Heart left ventricle (tissue), 16 donors: ENCODE results near the gene ZSCAN10. TPM values are rescaled to one million over a fixed set of nuclear protein-coding genes. Genes with fewer than 3 reads are reported as not detected.

Source experiments
- ATAC-seq, 4 donors: fragments of 200-7000 bp; cut with Tn5 transposase; one replicate each; pipeline ENCODE4 v1.9.1; 2020 to 2022; ENCODE audit warnings: moderate library complexity in 4 of 4, mild to moderate bottlenecking in 3 of 4, moderate number of reproducible peaks in 1 of 4
- DNase-seq, 5 donors: peaks; one replicate each; pipeline ENCODE4 v3.0.0-alpha.2; 2020
- H3K27ac ChIP-seq, 12 donors: fragments of 200-600 bp; sonication (generic) in 4 of 12; one replicate each; pipeline versions ENCODE4 v1.5.0 to v1.8.0; 2016 to 2022; ENCODE audit warnings: mild to moderate bottlenecking in 2 of 12
- H3K27me3 ChIP-seq, 9 donors: fragments of 200-600 bp; sonication (generic) in 2 of 9; one replicate each; pipeline versions ENCODE4 v1.5.1 to v1.8.0; 2016 to 2022; ENCODE audit warnings: mild to moderate bottlenecking in 3 of 9
- H3K36me3 ChIP-seq, 9 donors: fragments of 200-600 bp; sonication (generic) in 2 of 9; one replicate each; pipeline versions ENCODE4 v1.5.0 to v1.8.0; 2018 to 2022; ENCODE audit warnings: mild to moderate bottlenecking in 2 of 9
- H3K4me1 ChIP-seq, 12 donors: fragments of 200-600 bp; sonication (generic) in 4 of 12; one replicate each; pipeline versions ENCODE4 v1.5.0 to v1.8.0; 2016 to 2022; ENCODE audit warnings: mild to moderate bottlenecking in 3 of 12
- H3K4me3 ChIP-seq, 12 donors: fragments of 200-600 bp; sonication (generic) in 4 of 12; one replicate each; pipeline versions ENCODE4 v1.5.0 to v1.8.0; 2017 to 2022; ENCODE audit warnings: mild to moderate bottlenecking in 9 of 12, moderate library complexity in 4 of 12
- H3K9me3 ChIP-seq, 12 donors: fragments of 200-600 bp; sonication (generic) in 4 of 12; one replicate each; pipeline versions ENCODE4 v1.5.0 to v1.8.0; 2016 to 2022; ENCODE audit warnings: mild to moderate bottlenecking in 1 of 12
- CTCF ChIP-seq, 12 donors: fragments of 200-600 bp; sonication (generic) in 4 of 12; IDR thresholded peaks; one replicate each; pipeline versions ENCODE4 v1.5.0 to v1.8.0; 2018 to 2022; ENCODE audit warnings: antibody characterized with exemption in 12 of 12, mild to moderate bottlenecking in 5 of 12
- POLR2A ChIP-seq, 2 donors: fragments of 450-650 bp; IDR thresholded peaks; one replicate each; pipeline ENCODE4 v1.6.1; 2017; ENCODE audit warnings: antibody characterized with exemption in 2 of 2, mild to moderate bottlenecking in 2 of 2, moderate library complexity in 2 of 2
- WGBS, 4 donors: extraction: QIAGEN DNeasy Blood & Tissue Kit in 2 of 4; methylation state at CpG; one replicate each; pipeline versions ENCODE4 v1.1.5 to v1.1.7; 2013 to 2018; 5-methylcytosine and 5-hydroxymethylcytosine counted together
- intact Hi-C, 10 donors: fragments of 100-400 bp; cut with DNase I; formaldehyde crosslinking; loops; one replicate each; pipeline versions ENCODE4 v1.11.1 to v1.14.2; 2022
- polyA plus RNA-seq, 2 donors: library from polyadenylated mRNA; stranded (reverse); fragments of 200-250 nt; gene quantifications; one replicate each; pipeline ENCODE4 v1.2.3, GENCODE V29; 2013
- total RNA-seq, 9 donors: library from RNA; depleted of rRNA in 2 of 9; stranded (reverse); fragments of >200 nt in 2 of 9; fragmentation: NEBNext Ultra II Directional in 3 of 9; extraction: Animal tissue kit (Norgen Biotek cat#: 25700) in 3 of 9; gene quantifications; one replicate each; pipeline versions ENCODE4 v1.1.0 to v1.2.4, GENCODE V29; 2016 to 2023
- donor health status: ischemic (EF 13 %, LVEDD 7.1; RV severe dilation, severe dysfunction).
- donor health status: healthy with polysubstance abuse.
- donor health status: DM: no; HTN: yes; CAD: no.
- donor health status: DM: no; HTN: no; CAD: no.
- donor health status: ischemic (EF 25% LVEDD 6.9; RV normal size, moderate dysfunction).
- donor health status: ischemic (EF 25% LVEDD 5.7; RV mildly dilated, moderate dysfunction).
- donor health status: healthy.
- donor health status: DM: yes; HTN: yes; CAD: no.
- donor health status: ischemic (EF 35%, LVEDD 5.7; RV mildly dilated, moderate dysfunction).
- donor health status: nonischemic (EF 11% LVEDD 7.7; RV severe dilation, severe dysfunction).
- donor health status: DM: yes; HTN: yes; CAD: no.
- donor health status: PGD.
- donor health status: ischemic (EF 29% LVEDD 5.4; RV normal size, mild dysfunction).
- donor health status: nonischemic (EF 23%, LVEDD 6.1; RV moderate dilation, normal function).

Gene ZSCAN10
- total and polyA plus RNA-seq, 11 donors, result not detected

GRCh38 chr16:3089717-3090592 is 9.1 kb downstream of the ZSCAN10 start:
- TF ChIP-seq CTCF (IDR thresholded peaks at IDR 0.05) (no peak), POLR2A (IDR thresholded peaks at IDR 0.05) (no peak)
- H3K27me3 ChIP-seq, result peaks cover 0 to 11% (median 0%) of the 10 kb centered on the region in 9 donors
- no peak overlapping the region for H3K27ac ChIP-seq
- no peaks in the 10 kb centered on the region for H3K36me3 ChIP-seq
- peaks cover 4 to 38% (median 19%) of the 10 kb centered on the region in 12 donors for H3K4me1 ChIP-seq
- intact Hi-C loops, result loop anchor here in 4 of 10 donors (5.0 kb wide), 2 partner anchors 32 to 37 kb away; no protein-coding TSS in a partner anchor
- no peaks in the 10 kb centered on the region for H3K9me3 ChIP-seq
- no peak for ATAC-seq
- 97 to 98% (median 97%) methylated on average over 52 to 81 of the region's 81 CpGs for WGBS, 4 donors
- DNase-seq, result no peak
- H3K4me3 ChIP-seq, result no peak overlapping the region

- DNase-seq (no peak), ATAC-seq (no peak)
- TF ChIP-seq POLR2A (IDR thresholded peaks at IDR 0.05) (no peak), CTCF (IDR thresholded peaks at IDR 0.05) (no peak)
- Histone ChIP-seq H3K4me1 (peaks cover 4 to 43% (median 19%) of the 10 kb centered on the region in 12 donors), H3K27me3 (peaks cover 0 to 11% (median 0%) of the 10 kb centered on the region in 9 donors), H3K4me3 (no peak overlapping the region), H3K9me3 (no peaks in the 10 kb centered on the region), H3K36me3 (no peaks in the 10 kb centered on the region), H3K27ac (peak overlapping the region in 2 of 12 donors; percentile 84 to 88)
- intact Hi-C loops, result loop anchor here in 1 of 10 donors (5.0 kb wide), 1 partner anchor 33 kb away; no protein-coding TSS in a partner anchor
- WGBS, 4 donors, result 93 to 95% (median 94%) methylated on average over 65 to 71 of the region's 71 CpGs
Measured at GRCh38 chr16:3088925-3089716, 10.0 kb downstream of the ZSCAN10 start.

GRCh38 chr16:3088450-3088849 is 10.6 kb downstream of the ZSCAN10 start:
- H3K27me3 ChIP-seq, result peaks cover 0 to 11% (median 0%) of the 10 kb centered on the region in 9 donors
- ATAC-seq, result no peak
- DNase-seq, result no peak
- H3K4me3 ChIP-seq, result no peak overlapping the region
- TF ChIP-seq CTCF (IDR thresholded peaks at IDR 0.05) (no peak), POLR2A (IDR thresholded peaks at IDR 0.05) (no peak)
- no peaks in the 10 kb centered on the region for H3K9me3 ChIP-seq
- 48 to 61% (median 55%) methylated on average over 7 of the region's 7 CpGs for WGBS, 4 donors
- H3K4me1 ChIP-seq, result peaks cover 4 to 43% (median 19%) of the 10 kb centered on the region in 12 donors
- H3K36me3 ChIP-seq, result no peaks in the 10 kb centered on the region
- peak overlapping the region in 9 of 12 donors; percentile 81 to 94 (median 88) for H3K27ac ChIP-seq
- intact Hi-C loops, result loop anchor here in 1 of 10 donors (5.0 kb wide), 1 partner anchor 34 kb away; no protein-coding TSS in a partner anchor
